Ascending aorta (tissue), 2 donors: Measurements from ENCODE around the gene TTC7B. TPM values are rescaled to one million over a fixed set of nuclear protein-coding genes. Genes with fewer than 3 reads are reported as not detected.

Experiments
- DNase-seq, 2 donors: peaks; one replicate each; pipeline ENCODE4 v3.0.0-alpha.2; 2019; ENCODE audit warnings: low spot score in 2 of 2
- H3K27ac ChIP-seq, 2 donors: fragments of 200-600 bp; sonication (generic); one replicate each; pipeline ENCODE4 v1.5.1; 2016 to 2017; ENCODE audit warnings: mild to moderate bottlenecking in 1 of 2
- H3K27me3 ChIP-seq: fragments of 200-600 bp; sonication (generic); one replicate; pipeline ENCODE4 v1.5.1; 2017
- H3K36me3 ChIP-seq, 2 donors: fragments of 200-600 bp; sonication (generic); one replicate each; pipeline ENCODE4 v1.5.1; 2016
- H3K4me1 ChIP-seq, 2 donors: fragments of 200-600 bp; sonication (generic); one replicate each; pipeline ENCODE4 v1.5.1; 2016 to 2017; ENCODE audit warnings: mild to moderate bottlenecking in 1 of 2
- H3K4me3 ChIP-seq, 2 donors: fragments of 200-600 bp; sonication (generic); one replicate each; pipeline ENCODE4 v1.5.1; 2016 to 2017; ENCODE audit warnings: mild to moderate bottlenecking in 1 of 2
- H3K9me3 ChIP-seq, 2 donors: fragments of 200-600 bp; sonication (generic); one replicate each; pipeline ENCODE4 v1.5.1; 2016
- CTCF ChIP-seq, 3 experiments: fragments of 200-600 bp in 2 of 3; fragments of 450-650 bp in 1 of 3; sonication (generic) in 2 of 3; IDR thresholded peaks; one replicate each; pipeline ENCODE4 v1.5.1; 2016 to 2019; ENCODE audit warnings: antibody characterized with exemption in 3 of 3, mild to moderate bottlenecking in 1 of 3, moderate library complexity in 1 of 3
- intact Hi-C: fragments of 100-400 bp; cut with DNase I; formaldehyde crosslinking; loops from one replicate; pipeline ENCODE4 v1.15.1; 2023
- total RNA-seq: library from RNA; depleted of rRNA; stranded (reverse); fragments of >200 nt; gene quantifications from one replicate; pipeline ENCODE4 v1.1.0, GENCODE V29; 2016

Gene TTC7B
- total RNA-seq, 1 donor from 2014 or later, result 18.5 TPM

DNA sequence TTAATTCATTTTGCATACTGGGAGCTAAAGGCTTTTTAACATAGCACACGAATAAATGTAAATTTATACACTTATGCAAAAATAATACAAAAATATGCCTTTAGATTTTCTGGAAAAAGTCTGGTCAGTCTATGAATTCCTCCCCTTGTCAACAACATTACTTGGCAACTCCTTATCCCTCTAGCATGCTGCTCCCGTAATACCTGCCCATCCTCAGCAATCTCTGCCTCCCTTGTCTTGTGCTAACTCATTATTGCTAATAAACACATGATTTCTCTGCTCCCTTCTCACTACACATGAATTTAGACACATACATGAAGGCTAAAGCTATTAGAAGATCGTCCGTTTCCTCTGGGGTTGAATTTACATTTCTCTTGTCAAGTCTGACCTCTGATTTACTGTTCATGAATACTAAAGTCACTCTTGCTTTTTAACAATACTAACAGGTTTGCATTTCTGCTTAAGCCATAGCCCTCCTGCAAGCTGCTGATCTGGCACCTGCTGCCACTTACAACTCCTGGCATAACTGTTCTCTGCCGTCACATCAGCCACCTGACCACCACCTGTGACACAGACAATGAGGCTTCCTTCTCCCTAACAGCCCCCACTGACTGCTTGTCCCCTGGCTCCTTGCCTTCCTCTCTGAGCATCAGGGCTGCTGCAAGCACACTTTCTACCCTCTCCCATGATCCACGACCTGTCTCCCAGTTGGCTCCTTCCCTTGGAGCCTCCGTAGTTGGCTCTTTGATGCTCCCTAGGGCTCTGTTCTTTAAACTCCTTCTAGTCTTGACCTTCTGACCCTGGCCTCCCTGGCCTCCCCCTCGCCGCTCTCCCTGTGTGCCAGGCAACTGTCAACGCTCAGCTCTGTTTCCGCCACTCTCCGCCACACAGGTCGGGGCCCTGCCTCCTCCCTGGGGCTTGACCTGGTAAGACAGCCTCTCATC lies 241.8 kb downstream of the TTC7B start:
- intact Hi-C loops, result no loop called here
- Histone ChIP-seq H3K27ac (no peak overlapping the region), H3K27me3 (no peaks in the 10 kb centered on the region), H3K36me3 (peaks cover 4 to 8% of the 10 kb centered on the region in 2 donors), H3K9me3 (no peaks in the 10 kb centered on the region), H3K4me1 (no peaks in the 10 kb centered on the region), H3K4me3 (no peak overlapping the region)
- no peak for DNase-seq
- no peak for TF ChIP-seq CTCF (IDR thresholded peaks at IDR 0.05)

DNA sequence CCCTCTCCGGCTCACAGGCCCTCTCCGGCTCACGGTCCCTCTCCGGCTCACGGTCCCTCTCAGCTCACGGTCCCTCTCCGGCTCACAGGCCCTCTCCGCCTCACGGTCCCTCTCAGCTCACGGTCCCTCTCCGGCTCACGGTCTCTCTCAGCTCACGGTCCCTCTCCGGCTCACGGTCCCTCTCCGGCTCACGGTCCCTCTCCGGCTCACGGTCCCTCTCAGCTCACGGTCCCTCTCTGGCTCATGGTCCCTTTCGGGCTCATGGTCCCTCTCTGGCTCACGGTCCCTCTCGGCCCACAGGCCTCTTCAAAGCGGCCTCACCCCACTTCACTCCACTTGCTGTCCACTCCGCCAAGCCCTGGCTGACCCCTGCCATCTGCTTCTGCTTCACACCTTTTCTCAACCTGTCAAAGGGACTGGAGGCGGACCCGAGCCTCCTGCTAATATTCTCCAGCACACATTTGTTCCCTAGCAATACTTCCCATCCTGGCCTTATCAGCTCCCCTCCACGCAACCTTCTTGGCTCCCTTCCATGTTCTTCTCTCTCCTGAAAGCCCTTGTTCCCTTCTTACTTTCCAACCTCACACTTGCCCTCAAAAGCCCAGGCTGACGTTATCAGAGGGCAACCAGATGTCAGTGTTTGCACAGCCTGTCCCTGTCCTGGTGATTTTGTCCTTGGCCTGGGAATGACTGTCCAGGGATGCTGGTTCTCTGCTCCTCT lies 242.7 kb downstream of the TTC7B start:
- intact Hi-C loops, result no loop called here
- no peak for DNase-seq
- peaks cover 0 to 8% of the 10 kb centered on the region in 2 donors for H3K4me1 ChIP-seq

GRCh38 chr14:90572441-90573150 lies 243.6 kb downstream of the TTC7B start:
- Histone ChIP-seq H3K27me3 (no peaks in the 10 kb centered on the region), H3K4me3 (no peak overlapping the region), H3K27ac (no peak overlapping the region), H3K9me3 (no peaks in the 10 kb centered on the region), H3K36me3 (peaks cover 0 to 3% of the 10 kb centered on the region in 2 donors), H3K4me1 (peaks cover 0 to 15% of the 10 kb centered on the region in 2 donors)
- intact Hi-C loops, result no loop called here
- DNase-seq, result no peak
- no peak for TF ChIP-seq CTCF (IDR thresholded peaks at IDR 0.05)

More for the DNA sequence above, 242.7 kb downstream of the TTC7B start:
- peaks cover 4 to 8% of the 10 kb centered on the region in 2 donors for H3K36me3 ChIP-seq
- no peaks in the 10 kb centered on the region for H3K9me3 ChIP-seq
- no peak overlapping the region for H3K4me3 ChIP-seq
- H3K27me3 ChIP-seq, result no peaks in the 10 kb centered on the region
- no peak for TF ChIP-seq CTCF (IDR thresholded peaks at IDR 0.05)
- H3K27ac ChIP-seq, result no peak overlapping the region

- Histone ChIP-seq H3K36me3 (no peaks in the 10 kb centered on the region), H3K4me3 (no peak overlapping the region), H3K27me3 (no peaks in the 10 kb centered on the region), H3K27ac (no peak overlapping the region), H3K4me1 (peaks cover 0 to 15% of the 10 kb centered on the region in 2 donors), H3K9me3 (no peaks in the 10 kb centered on the region)
- TF ChIP-seq CTCF (IDR thresholded peaks at IDR 0.05), result no peak
- no peak for DNase-seq
- intact Hi-C loops, result no loop called here
Measured at GRCh38 chr14:90571149-90571947, 244.9 kb downstream of the TTC7B start.

GRCh38 chr14:90570461-90570860 lies 245.8 kb downstream of the TTC7B start:
- no peak for TF ChIP-seq CTCF (IDR thresholded peaks at IDR 0.05)
- intact Hi-C loops, result no loop called here
- no peaks in the 10 kb centered on the region for H3K27me3 ChIP-seq

More at GRCh38 chr14:90570461-90570860, 245.8 kb downstream of the TTC7B start:
- H3K4me3 ChIP-seq, result no peak overlapping the region
- no peak overlapping the region for H3K27ac ChIP-seq
- peaks cover 0 to 15% of the 10 kb centered on the region in 2 donors for H3K4me1 ChIP-seq
- H3K9me3 ChIP-seq, result no peaks in the 10 kb centered on the region
- H3K36me3 ChIP-seq, result no peaks in the 10 kb centered on the region
- DNase-seq, result no peak
